ENCODE data around the gene NHSL2. TPM values are rescaled to one million over a fixed set of nuclear protein-coding genes. Genes with fewer than 3 reads are reported as not detected.

The NHSL2 gene
- polyA plus RNA-seq, 2 donors, result 0.41 to 0.51 TPM

DNA sequence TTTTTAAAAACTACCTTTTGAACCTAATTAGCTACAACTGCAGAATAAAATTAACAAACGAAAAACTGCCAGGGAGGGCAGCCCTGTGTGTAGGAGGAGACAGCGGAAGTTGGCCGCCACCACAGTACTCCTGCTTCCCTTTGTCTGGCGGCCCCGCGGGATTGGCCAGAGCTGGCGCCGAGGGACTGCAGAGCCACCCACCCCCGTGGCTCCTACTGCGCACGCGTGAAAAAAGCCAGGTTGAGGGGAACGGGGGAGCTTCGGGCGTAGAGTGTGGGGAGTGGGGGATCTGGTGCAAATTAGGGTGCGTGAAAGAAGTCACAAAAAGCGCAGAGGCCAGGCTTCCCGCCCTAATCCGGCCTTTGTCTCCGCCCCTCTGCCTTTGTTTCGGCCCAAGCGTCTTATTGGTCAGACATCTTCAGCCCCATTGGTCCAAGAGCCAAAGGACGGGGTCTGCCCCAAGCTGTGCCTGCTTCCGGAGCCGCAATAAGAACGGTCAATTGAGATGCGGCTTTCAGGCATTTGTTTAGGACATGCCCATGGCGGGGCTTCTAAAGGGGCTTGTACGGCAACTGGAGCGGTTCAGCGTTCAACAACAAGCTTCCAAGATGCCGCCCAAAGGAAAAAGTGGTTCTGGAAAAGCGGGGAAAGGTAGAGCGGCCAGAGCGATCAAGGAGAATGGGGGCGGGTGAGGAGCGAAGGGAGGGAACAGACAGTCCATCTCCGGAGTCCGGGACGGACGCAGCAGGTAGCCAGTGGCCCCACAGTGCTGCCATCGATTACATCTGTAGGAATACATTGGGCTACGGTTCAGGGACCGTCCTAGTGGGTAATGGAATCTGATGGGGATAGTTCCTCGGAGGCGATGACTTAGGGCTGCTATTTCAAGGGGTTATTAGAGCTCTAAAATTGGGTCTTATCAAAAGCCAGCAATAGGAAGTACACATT lies 270.8 kb downstream of the NHSL2 start, which contains the start of gene PIN4:
PIN4 (plus strand) TSS at position 580 of the 948 bp plus-strand sequence; CDS start at position 609, 29 bp downstream.
- WGBS, 2 donors, result 0 to 14% methylated on average over 46 of the region's 46 CpGs
- Histone ChIP-seq H3K36me3 (ENCODE audit: control insufficient read depth in 2 of 2, insufficient read depth in 2 of 2, low read length in 1 of 2) (no peaks in the 10 kb centered on the region), H3K4me1 (ENCODE audit: control insufficient read depth in 2 of 2, insufficient read depth in 2 of 2, low read length in 1 of 2) (peaks cover 3% of the 10 kb centered on the region in 2 donors), H3K4me3 (ENCODE audit: low read depth in 1 of 2, low read length in 2 of 2) (peak within 1 kb of the TSS; percentile 63 to 90), H3K27ac (ENCODE audit: low read depth in 2 of 2, low read length in 1 of 2) (peak within 1 kb of the TSS; percentile 85 to 91), H3K27me3 (ENCODE audit: control insufficient read depth in 1 of 2, insufficient read depth in 2 of 2, low read length in 2 of 2) (no peaks in the 10 kb centered on the region), H3K9me3 (ENCODE audit: control insufficient read depth in 2 of 2, insufficient read depth in 1 of 2, low read depth in 1 of 2, low read length in 1 of 2) (no peaks in the 10 kb centered on the region)

GRCh38 chrX:72182924-72183323 lies 272.3 kb downstream of the NHSL2 start:
- Histone ChIP-seq H3K4me3 (ENCODE audit: low read depth in 1 of 2, low read length in 2 of 2) (no peak overlapping the region), H3K9me3 (ENCODE audit: control insufficient read depth in 2 of 2, insufficient read depth in 1 of 2, low read depth in 1 of 2, low read length in 1 of 2) (no peaks in the 10 kb centered on the region), H3K27ac (ENCODE audit: low read depth in 2 of 2, low read length in 1 of 2) (no peak overlapping the region), H3K27me3 (ENCODE audit: control insufficient read depth in 1 of 2, insufficient read depth in 2 of 2, low read length in 2 of 2) (no peaks in the 10 kb centered on the region), H3K36me3 (ENCODE audit: control insufficient read depth in 2 of 2, insufficient read depth in 2 of 2, low read length in 1 of 2) (no peaks in the 10 kb centered on the region), H3K4me1 (ENCODE audit: control insufficient read depth in 2 of 2, insufficient read depth in 2 of 2, low read length in 1 of 2) (peaks cover 3% of the 10 kb centered on the region in 2 donors)
- 81 to 85% methylated on average over 2 of the region's 2 CpGs for WGBS, 2 donors

DNA sequence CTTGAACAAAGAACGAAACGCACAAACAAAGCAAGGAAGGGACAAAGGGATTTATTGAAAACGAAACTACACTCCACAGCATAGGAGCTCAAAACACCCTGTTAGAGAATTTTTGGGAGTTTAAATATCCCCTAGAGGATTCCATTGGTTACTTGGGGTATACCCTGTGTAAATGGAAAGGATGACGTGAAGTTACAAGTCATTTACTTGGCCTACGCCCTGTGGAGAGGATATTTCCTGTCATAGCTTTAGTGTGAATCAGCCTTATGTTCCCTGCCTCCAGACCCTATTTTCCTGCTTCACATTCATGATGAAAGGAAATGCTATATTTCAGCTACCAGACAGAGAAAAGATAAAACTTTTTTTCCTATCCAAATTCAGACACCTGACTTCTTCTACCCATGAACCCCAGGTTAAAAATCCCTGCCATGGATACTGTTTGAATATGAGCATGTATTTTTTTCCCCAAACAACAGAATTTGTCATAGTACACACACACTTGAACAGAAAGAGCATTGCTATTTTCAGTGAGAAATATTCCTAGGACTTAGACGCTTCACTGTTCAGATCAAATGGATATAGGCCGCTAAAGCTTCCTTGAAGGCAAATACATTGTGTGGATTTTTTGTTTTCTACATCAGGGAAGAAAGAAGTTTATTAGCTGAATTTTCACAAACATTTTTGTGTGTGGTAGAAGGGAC lies 291.3 kb downstream of the NHSL2 start:
- H3K27me3 ChIP-seq (ENCODE audit: control insufficient read depth in 1 of 2, insufficient read depth in 2 of 2, low read length in 2 of 2), result no peaks in the 10 kb centered on the region
- H3K36me3 ChIP-seq (ENCODE audit: control insufficient read depth in 2 of 2, insufficient read depth in 2 of 2, low read length in 1 of 2), result no peaks in the 10 kb centered on the region
- no peaks in the 10 kb centered on the region for H3K4me1 ChIP-seq (ENCODE audit: control insufficient read depth in 2 of 2, insufficient read depth in 2 of 2, low read length in 1 of 2)
- no peaks in the 10 kb centered on the region for H3K9me3 ChIP-seq (ENCODE audit: control insufficient read depth in 2 of 2, insufficient read depth in 1 of 2, low read depth in 1 of 2, low read length in 1 of 2)
- H3K27ac ChIP-seq (ENCODE audit: low read depth in 2 of 2, low read length in 1 of 2), result no peak overlapping the region
- H3K4me3 ChIP-seq (ENCODE audit: low read depth in 1 of 2, low read length in 2 of 2), result no peak overlapping the region
- 81 to 85% methylated on average over 7 of the region's 7 CpGs for WGBS, 2 donors

Other genes with a start within 250 kb of the NHSL2 start
- gene CXorf49, start 192.6 kb upstream of the NHSL2 start, polyA plus RNA-seq, result not detected
- not detected for gene CXorf49B, start 147.5 kb upstream of the NHSL2 start, polyA plus RNA-seq
- gene RTL5, start 221.1 kb downstream of the NHSL2 start, polyA plus RNA-seq, result 1 to 10 TPM in 1 of 2 donors, under 1 TPM in 1; 0.92 to 1.2 TPM

Data from esophagus (tissue), 2 donors.